ENCODE measurements around the gene H2BK1. TPM values are rescaled to one million over a fixed set of nuclear protein-coding genes. Genes with fewer than 3 reads are reported as not detected.

H2BK1 gene
- total RNA-seq, 1 experiment from 2014 or later: 0.69 TPM

- no peak overlapping the region for H2AFZ ChIP-seq (ENCODE audit: low read depth, low read length, poor library complexity, severe bottlenecking)
- no peaks in the 10 kb centered on the region for H3K4me1 ChIP-seq (ENCODE audit: control insufficient read depth in 1 of 2, insufficient read depth in 2 of 2, low read length in 2 of 2)
- ChIA-PET POLR2A (no interaction called here), RAD21 (ENCODE audit: low non-redundant PET in 1 of 2, low total read pairs in 2 of 2, uncharacterized antibody in 2 of 2, unreplicated experiment in 2 of 2) (no interaction called here), CTCF (interaction anchor here (1.2 kb wide), 1 partner anchor 52 kb away, joined by 3 read pairs; no protein-coding TSS in a partner anchor)
- no peaks in the 10 kb centered on the region for H3K27me3 ChIP-seq (ENCODE audit: insufficient read depth, low read length)
- H3K4me2 ChIP-seq (ENCODE audit: low read length): no peak overlapping the region
- H3K9ac ChIP-seq (ENCODE audit: low read length): no peak overlapping the region
- no peaks in the 10 kb centered on the region for H3K36me3 ChIP-seq (ENCODE audit: control insufficient read depth in 1 of 2, insufficient read depth in 2 of 2, low read length in 2 of 2)
- no TSS peak for BruUV-seq (replicated peaks)
- H3K27ac ChIP-seq (ENCODE audit: low read depth, low read length): no peak overlapping the region
- H3K9me2 ChIP-seq (ENCODE audit: insufficient read depth): no peaks in the 10 kb centered on the region
- intact Hi-C loops (cut with micrococcal nuclease): no loop called here
- ATAC-seq (no peak), DNase-seq (ENCODE audit: low read depth, low spot score) (no peak)
- no peak for TF ChIP-seq EGR1 (IDR thresholded peaks at IDR 0.05; ENCODE audit: low read depth)
- TF ChIP-seq TCF7L2 (IDR thresholded peaks at IDR 0.05; ENCODE audit: borderline replicate concordance, extremely low read depth, insufficient read depth, insufficient read length): no peak
- TF ChIP-seq ZBTB33 (IDR thresholded peaks at IDR 0.05; ENCODE audit: extremely low read depth, insufficient replicate concordance, low read length): no peak
- TF ChIP-seq RAD21 (IDR thresholded peaks at IDR 0.05; ENCODE audit: low read depth): no peak
- no peak for TF ChIP-seq POLR2AphosphoS5 (IDR thresholded peaks at IDR 0.05; ENCODE audit: low read depth, low read length)
- TF ChIP-seq ZNF274 (IDR thresholded peaks at IDR 0.05; ENCODE audit: low read depth, low read length): no peak
- TF ChIP-seq CEBPB (IDR thresholded peaks at IDR 0.05; ENCODE audit: low read depth): no peak
- TF ChIP-seq FOSL1 (IDR thresholded peaks at IDR 0.05; ENCODE audit: low read depth): no peak
- TF ChIP-seq SRF (IDR thresholded peaks at IDR 0.05; ENCODE audit: low read depth): no peak
- TF ChIP-seq EZH2 (IDR thresholded peaks at IDR 0.05): no peak
- TF ChIP-seq MAX (IDR thresholded peaks at IDR 0.05): no peak
- TF ChIP-seq POLR2A (IDR thresholded peaks at IDR 0.05; ENCODE audit: borderline replicate concordance, extremely low read depth, insufficient read depth, insufficient read length): no peak
- no peak for TF ChIP-seq JUND (IDR thresholded peaks at IDR 0.05)
- no peak for TF ChIP-seq YY1 (IDR thresholded peaks at IDR 0.05; ENCODE audit: extremely low read depth, insufficient replicate concordance, low read depth, low read length)
- no peak for TF ChIP-seq ELF1 (IDR thresholded peaks at IDR 0.05; ENCODE audit: borderline replicate concordance, low read depth)
- no peak for TF ChIP-seq CBX3 (IDR thresholded peaks at IDR 0.05; ENCODE audit: low read depth)
- no peak for TF ChIP-seq SP1 (IDR thresholded peaks at IDR 0.05; ENCODE audit: low read depth)
- TF ChIP-seq ZFX (IDR thresholded peaks at IDR 0.05): no peak
- H3K9me3 ChIP-seq (ENCODE audit: control insufficient read depth in 1 of 2, insufficient read depth in 1 of 2, low read depth in 1 of 2, low read length in 2 of 2): peaks cover 0 to 8% of the 10 kb centered on the region in 2 experiments; a peak in 1 of 4 replicates
- H4K20me1 ChIP-seq (ENCODE audit: insufficient read depth): no peaks in the 10 kb centered on the region
- no peaks in the 10 kb centered on the region for H3K79me2 ChIP-seq (ENCODE audit: insufficient read depth, low read length)
- no peak overlapping the region for H3K4me3 ChIP-seq (replicated peaks in 1 of 2; ENCODE audit: low read depth in 1 of 2, low read length in 2 of 2)
Measured at GRCh38 chr7:151176401-151176800, 33.9 kb downstream of the H2BK1 start.

All from HCT116 (cell line).